Adrenal gland (tissue), 12 donors: Measurements from ENCODE around the gene SLC9A3. TPM values are rescaled to one million over a fixed set of nuclear protein-coding genes. Genes with fewer than 3 reads are reported as not detected.

Source experiments
- DNase-seq, 7 donors: peaks; one replicate each; pipeline ENCODE4 v3.0.0-alpha.2; 2019 to 2020
- H3K27ac ChIP-seq, 5 donors: fragments of 200-600 bp; sonication (generic) in 4 of 5; 1 replicate in 3 of 5; 2 replicates in 2 of 5; pipeline versions ENCODE4 v1.5.1 to v1.8.0; 2016 to 2020; ENCODE audit warnings: mild to moderate bottlenecking in 1 of 5
- H3K27me3 ChIP-seq: fragments of 200-600 bp; 2 replicates; pipeline ENCODE4 v1.8.0; 2021
- H3K36me3 ChIP-seq, 2 donors: fragments of 200-600 bp; replicated peaks in 1 of 2; 1 replicate in 1 of 2; 2 replicates in 1 of 2; pipeline versions ENCODE4 v1.5.1 to v1.8.0; 2018 to 2022
- H3K4me1 ChIP-seq, 2 donors: fragments of 200-600 bp; replicated peaks in 1 of 2; 1 replicate in 1 of 2; 2 replicates in 1 of 2; pipeline versions ENCODE4 v1.5.1 to v1.8.0; 2018 to 2021
- H3K4me3 ChIP-seq, 4 donors: fragments of 200-600 bp; sonication (generic) in 3 of 4; one replicate each; pipeline ENCODE4 v1.5.1; 2016 to 2018
- H3K9me3 ChIP-seq, 3 donors: fragments of 200-600 bp; sonication (generic) in 1 of 3; replicated peaks in 1 of 3; 1 replicate in 2 of 3; 2 replicates in 1 of 3; pipeline versions ENCODE4 v1.5.1 to v1.8.0; 2016 to 2021
- CTCF ChIP-seq, 6 experiments: fragments of 450-650 bp in 4 of 6; fragments of 200-600 bp in 2 of 6; sonication (generic) in 1 of 6; IDR thresholded peaks; 1 replicate in 5 of 6; 2 replicates in 1 of 6; pipeline versions ENCODE4 v1.5.1 to v1.8.0; 2016 to 2021; ENCODE audit warnings: antibody characterized with exemption in 6 of 6, mild to moderate bottlenecking in 2 of 6, moderate library complexity in 1 of 6
- POLR2A ChIP-seq, 2 donors: fragments of 450-650 bp; IDR thresholded peaks; one replicate each; pipeline ENCODE4 v1.6.1; 2017; ENCODE audit warnings: antibody characterized with exemption in 2 of 2, mild to moderate bottlenecking in 2 of 2, moderate library complexity in 1 of 2
- WGBS, 4 donors: extraction: QIAGEN DNeasy Blood & Tissue Kit in 2 of 4; methylation state at CpG; one replicate each; pipeline versions ENCODE4 v1.1.5 to v1.1.7; 2013 to 2017; 5-methylcytosine and 5-hydroxymethylcytosine counted together
- intact Hi-C, 2 donors: fragments of 100-400 bp; cut with DNase I; formaldehyde crosslinking; loops; one replicate each; pipeline versions ENCODE4 v1.14.1 to v1.15.0; 2022 to 2023
- polyA plus RNA-seq, 3 donors: library from polyadenylated mRNA; stranded (reverse); fragments of 200-250 nt in 2 of 3; fragments of 350-450 nt in 1 of 3; fragmentation: Illumina TruSeq in 1 of 3; extraction: RNeasy Lipid Tissue Mini Kit (QIAGEN cat#74804) in 1 of 3; gene quantifications; one replicate each; pipeline ENCODE4 v1.2.3, GENCODE V29; 2013 to 2014
- total RNA-seq, 9 donors: library from RNA; depleted of rRNA in 4 of 9; stranded (reverse); fragments of >200 nt in 4 of 9; fragments of 120-200 nt in 1 of 9; fragmentation: NEBNext Ultra II Directional in 1 of 9; extraction: Animal tissue kit (Norgen Biotek cat#: 25700) in 1 of 9; gene quantifications; one replicate each; pipeline versions ENCODE4 v1.1.0 to v1.2.4, GENCODE V29; 2013 to 2023
- donor health status: healthy with polysubstance abuse.
- donor health status: Bipolar disorder and iron deficiency.
- donor health status: DM: yes; HTN: yes; CAD: no.
- donor health status: DM: no; HTN: no; CAD: no.
- donor health status: DM: no; HTN: no; CAD: no.
- donor health status: DM: yes; HTN: yes; CAD: no.

Gene SLC9A3
- total and polyA plus RNA-seq, 12 donors: 0.83 to 5.5 (median 1.7) TPM

GRCh38 chr5:485946-486491 lies 38.2 kb downstream of the SLC9A3 start:
- Histone ChIP-seq H3K4me3 (no peak overlapping the region), H3K27me3 (peaks cover 27% of the 10 kb centered on the region), H3K9me3 (no peaks in the 10 kb centered on the region), H3K27ac (no peak overlapping the region), H3K4me1 (no peaks in the 10 kb centered on the region), H3K36me3 (no peaks in the 10 kb centered on the region)
- 48 to 76% (median 54%) methylated on average over 9 to 23 of the region's 23 CpGs for WGBS, 4 donors
- DNase-seq: no peak
- intact Hi-C loops: no loop called here
- no peak for TF ChIP-seq CTCF (IDR thresholded peaks at IDR 0.05)
- TF ChIP-seq POLR2A (IDR thresholded peaks at IDR 0.05): no peak

GRCh38 chr5:485113-485945 lies 38.9 kb downstream of the SLC9A3 start:
- WGBS, 4 donors: 77 to 87% (median 78%) methylated on average over 19 to 29 of the region's 29 CpGs
- H3K27ac ChIP-seq: no peak overlapping the region
- TF ChIP-seq CTCF (IDR thresholded peaks at IDR 0.05) (no peak), POLR2A (IDR thresholded peaks at IDR 0.05) (no peak)
- no peak overlapping the region for H3K4me3 ChIP-seq
- H3K27me3 ChIP-seq: peaks cover 27% of the 10 kb centered on the region
- intact Hi-C loops: no loop called here
- no peaks in the 10 kb centered on the region for H3K36me3 ChIP-seq
- H3K4me1 ChIP-seq: no peaks in the 10 kb centered on the region
- DNase-seq: no peak
- no peaks in the 10 kb centered on the region for H3K9me3 ChIP-seq

GRCh38 chr5:484556-484955 lies 39.7 kb downstream of the SLC9A3 start:
- WGBS, 4 donors: 88 to 92% (median 89%) methylated on average over 12 to 24 of the region's 24 CpGs
- H3K27ac ChIP-seq: no peak overlapping the region
- no peak for DNase-seq
- TF ChIP-seq CTCF (IDR thresholded peaks at IDR 0.05): no peak
- TF ChIP-seq POLR2A (IDR thresholded peaks at IDR 0.05): no peak
- H3K36me3 ChIP-seq: no peaks in the 10 kb centered on the region
- intact Hi-C loops: no loop called here
- H3K9me3 ChIP-seq: no peaks in the 10 kb centered on the region
- H3K27me3 ChIP-seq: peaks cover 30% of the 10 kb centered on the region
- H3K4me1 ChIP-seq: no peaks in the 10 kb centered on the region
- H3K4me3 ChIP-seq: no peak overlapping the region

GRCh38 chr5:483434-484140 lies 40.7 kb downstream of the SLC9A3 start:
- H3K4me3 ChIP-seq: no peak overlapping the region
- no peaks in the 10 kb centered on the region for H3K36me3 ChIP-seq
- peaks cover 39% of the 10 kb centered on the region for H3K27me3 ChIP-seq
- DNase-seq: no peak
- 59 to 85% (median 75%) methylated on average over 8 to 34 of the region's 34 CpGs for WGBS, 4 donors
- no peaks in the 10 kb centered on the region for H3K9me3 ChIP-seq
- H3K27ac ChIP-seq: no peak overlapping the region
- no peaks in the 10 kb centered on the region for H3K4me1 ChIP-seq
- intact Hi-C loops: no loop called here
- TF ChIP-seq POLR2A (IDR thresholded peaks at IDR 0.05) (no peak), CTCF (IDR thresholded peaks at IDR 0.05) (no peak)
